ENCODE results near the gene P2RX5.

Gene P2RX5

DNA sequence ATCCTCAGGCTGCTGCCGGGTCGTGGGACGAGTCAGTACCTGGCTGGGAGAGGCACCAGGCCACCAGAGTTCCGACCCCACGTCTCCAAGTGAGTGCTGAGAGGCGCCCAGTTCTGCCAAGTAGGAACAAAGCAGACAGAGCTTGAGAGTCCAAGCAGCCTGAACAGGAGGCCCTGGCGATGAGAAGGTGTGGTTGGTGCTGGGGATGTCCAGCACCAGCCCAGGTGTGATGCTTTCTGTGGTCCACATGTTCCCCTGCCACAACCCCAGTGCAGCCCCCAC, 38.4 kb downstream of the P2RX5 start:
- no peak for DNase-seq (ENCODE audit: low spot score)

DNA sequence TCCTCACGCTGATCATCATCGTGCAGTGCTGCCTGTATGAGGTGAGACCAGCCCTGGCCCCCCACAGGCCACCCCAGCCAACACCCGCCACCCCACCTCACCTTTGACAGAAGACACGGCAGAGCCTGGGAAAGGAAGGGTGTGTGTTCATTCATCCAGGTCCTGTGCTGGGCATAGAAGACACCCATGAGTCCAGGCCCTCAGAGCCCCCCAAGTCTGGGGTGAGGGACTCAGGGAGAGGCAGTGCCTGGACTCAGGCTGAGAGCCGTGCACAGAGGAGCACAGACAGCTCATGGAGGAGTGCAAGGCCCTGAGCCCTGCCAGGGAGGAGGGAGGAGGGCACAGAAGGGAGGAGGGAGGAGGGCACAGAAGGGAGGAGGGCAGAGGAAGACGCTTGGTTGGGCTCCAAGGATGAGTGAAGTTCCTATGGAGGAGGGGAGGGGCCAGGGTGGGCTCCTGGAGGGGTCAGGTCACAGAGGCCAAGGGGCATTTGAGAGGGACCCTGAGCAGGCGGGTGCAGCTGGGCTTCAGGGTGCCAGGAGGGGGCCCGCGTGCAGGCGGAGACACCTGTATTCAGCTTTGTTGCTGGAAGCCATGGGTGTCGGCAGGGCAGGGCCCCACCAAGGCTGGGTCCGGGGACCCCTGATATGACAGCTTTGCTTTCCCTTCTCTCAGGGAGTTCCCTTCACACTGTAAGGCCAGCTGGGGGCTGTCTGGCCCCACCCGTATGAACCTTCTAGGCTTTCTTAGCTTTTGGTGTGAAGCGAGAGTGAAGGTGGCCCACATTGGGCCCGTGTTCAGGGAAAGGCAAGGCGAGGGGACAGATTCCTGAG, 39.0 kb downstream of the P2RX5 start:
- no peak for DNase-seq (ENCODE audit: low spot score)

DNA sequence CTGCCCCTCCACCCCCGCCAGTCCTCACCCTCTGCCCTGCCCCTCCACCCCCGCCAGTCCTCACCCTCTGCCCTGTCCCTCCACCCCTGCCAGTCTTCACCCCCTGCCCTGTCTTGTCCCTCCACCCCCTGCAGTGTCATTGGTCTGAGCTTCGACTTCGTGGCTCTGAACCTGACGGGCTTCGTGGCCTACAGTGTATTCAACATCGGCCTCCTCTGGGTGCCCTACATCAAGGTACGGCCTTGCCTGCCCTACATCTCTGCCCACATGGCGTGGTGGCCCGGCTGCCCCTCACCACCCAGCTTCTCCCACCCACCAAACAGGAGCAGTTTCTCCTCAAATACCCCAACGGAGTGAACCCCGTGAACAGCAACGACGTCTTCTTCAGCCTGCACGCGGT, 39.6 kb downstream of the P2RX5 start:
- no peak for DNase-seq (ENCODE audit: low spot score)

DNA sequence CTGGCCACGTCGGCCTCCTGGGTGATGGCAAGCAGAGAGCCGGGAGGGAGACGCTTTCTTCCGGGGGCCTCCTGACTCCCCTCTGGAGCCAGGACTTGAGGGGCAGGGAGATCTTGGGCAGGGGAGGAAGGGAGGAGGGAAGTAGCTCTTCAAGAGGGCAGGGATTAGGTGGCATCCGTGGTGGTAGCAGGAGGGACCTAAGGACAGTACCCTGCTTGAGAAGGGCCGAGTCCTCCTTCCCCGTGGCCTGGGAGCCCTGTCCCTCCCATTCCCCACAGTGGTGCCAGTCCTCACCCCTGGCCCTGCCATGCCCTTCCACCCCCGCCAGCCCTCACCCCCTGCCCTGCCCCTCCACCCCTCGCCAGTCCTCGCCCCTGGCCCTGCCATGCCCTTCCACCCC, 40.2 kb downstream of the P2RX5 start:
- DNase-seq (ENCODE audit: low spot score), result no peak

DNA sequence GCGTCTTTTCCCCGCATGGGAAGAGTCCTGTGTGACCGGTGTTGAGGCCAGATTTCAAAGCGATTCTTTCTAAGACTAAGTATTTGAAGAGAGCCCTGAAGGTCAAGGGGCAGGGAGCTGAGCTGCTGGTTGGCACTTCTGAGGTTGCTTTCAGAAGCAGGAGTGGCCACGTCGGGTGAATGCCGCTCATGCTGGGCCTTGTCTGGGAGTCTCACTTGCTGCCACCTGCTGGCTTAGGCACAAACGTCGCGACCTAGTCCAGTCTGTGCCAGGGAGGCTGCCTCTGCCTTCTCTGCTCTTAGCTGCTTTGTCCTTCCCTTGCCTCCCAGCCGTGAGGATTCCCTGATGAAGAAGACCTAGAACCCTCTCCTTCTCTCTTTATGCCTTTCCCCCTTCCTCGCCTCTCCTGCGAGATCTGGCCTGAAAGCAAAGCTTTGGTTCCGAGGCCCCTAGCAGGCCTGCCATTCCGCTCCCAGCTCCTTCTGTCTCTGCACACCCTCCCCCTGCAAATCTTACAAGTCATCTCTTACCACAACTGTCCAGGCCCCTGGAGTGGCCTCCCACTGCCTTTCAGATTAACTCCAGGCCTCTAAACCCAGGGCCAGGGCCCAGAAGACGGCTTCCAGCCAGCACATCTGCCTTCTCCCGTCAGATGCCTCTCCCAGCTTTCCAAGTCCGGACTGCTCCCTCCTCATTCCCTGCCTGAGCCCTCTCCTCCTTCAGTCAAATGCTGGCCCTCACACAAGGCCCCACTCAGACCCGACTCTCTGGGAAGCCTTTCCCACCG, 48.0 kb downstream of the P2RX5 start:
- DNase-seq (ENCODE audit: low spot score), result no peak

DNA sequence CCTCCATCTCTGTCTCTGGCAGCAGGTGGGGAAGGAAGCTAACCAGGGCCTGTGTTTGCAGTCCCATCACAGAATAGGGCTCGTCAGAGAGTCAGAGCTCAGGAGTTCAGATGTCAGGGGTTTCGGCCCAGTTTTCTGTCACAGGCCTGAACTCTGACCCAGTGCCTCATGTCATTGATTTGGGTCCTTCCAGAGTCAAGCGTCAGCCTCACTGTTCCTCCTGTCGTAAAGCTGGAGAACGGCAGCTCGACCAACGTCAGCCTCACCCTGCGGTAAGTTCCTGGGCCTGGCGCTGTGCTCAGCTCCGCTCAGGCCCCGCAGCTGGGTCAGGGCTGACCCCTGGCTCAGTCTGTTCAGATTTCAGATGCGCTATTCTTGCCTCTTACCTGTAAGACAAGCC, 48.7 kb downstream of the P2RX5 start:
- no peak for DNase-seq (ENCODE audit: low spot score)

DNA sequence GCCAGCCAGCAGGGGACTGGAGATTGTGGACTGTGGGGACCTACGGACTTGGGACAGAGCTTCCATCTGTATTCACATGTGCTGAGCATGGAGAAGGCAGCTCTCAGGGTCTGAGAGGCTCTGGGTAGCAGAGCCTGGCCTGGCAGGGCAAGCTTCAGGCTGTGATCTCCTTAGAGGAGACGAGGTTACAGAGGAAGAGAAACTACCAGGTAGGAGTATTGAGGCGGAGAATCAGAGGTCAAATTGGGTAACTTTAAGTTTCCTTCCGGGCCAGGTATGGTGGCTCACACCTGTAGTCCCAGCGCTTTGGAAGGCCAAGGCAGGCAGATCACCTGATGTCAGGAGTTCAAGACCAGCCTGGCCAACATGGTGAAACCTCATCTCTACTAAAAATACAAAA, 50.6 kb downstream of the P2RX5 start:
- no peak for DNase-seq (ENCODE audit: low spot score)

DNA sequence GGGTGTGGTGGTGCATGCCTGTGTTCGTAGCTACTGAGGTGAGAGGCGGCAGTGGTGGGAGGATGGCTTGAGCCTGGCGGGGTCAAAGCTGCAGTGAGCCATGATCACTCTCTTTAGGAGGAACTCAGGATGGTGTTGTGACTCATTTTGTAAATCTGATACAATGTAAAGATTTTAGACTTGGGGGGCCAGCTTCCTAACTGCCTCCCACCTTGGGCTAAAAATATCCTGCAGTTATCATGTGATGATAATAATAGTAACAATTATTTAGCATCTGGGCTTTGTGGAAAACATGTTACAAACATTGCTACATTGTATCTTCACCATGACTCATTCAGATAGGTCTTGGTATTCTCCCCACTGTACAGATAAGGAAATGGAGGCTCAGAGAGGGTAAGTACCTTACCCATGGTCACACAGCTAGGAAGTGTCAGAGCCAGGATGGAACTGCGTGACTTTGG, 52.0 kb downstream of the P2RX5 start:
- DNase-seq (ENCODE audit: low spot score), result no peak

DNA sequence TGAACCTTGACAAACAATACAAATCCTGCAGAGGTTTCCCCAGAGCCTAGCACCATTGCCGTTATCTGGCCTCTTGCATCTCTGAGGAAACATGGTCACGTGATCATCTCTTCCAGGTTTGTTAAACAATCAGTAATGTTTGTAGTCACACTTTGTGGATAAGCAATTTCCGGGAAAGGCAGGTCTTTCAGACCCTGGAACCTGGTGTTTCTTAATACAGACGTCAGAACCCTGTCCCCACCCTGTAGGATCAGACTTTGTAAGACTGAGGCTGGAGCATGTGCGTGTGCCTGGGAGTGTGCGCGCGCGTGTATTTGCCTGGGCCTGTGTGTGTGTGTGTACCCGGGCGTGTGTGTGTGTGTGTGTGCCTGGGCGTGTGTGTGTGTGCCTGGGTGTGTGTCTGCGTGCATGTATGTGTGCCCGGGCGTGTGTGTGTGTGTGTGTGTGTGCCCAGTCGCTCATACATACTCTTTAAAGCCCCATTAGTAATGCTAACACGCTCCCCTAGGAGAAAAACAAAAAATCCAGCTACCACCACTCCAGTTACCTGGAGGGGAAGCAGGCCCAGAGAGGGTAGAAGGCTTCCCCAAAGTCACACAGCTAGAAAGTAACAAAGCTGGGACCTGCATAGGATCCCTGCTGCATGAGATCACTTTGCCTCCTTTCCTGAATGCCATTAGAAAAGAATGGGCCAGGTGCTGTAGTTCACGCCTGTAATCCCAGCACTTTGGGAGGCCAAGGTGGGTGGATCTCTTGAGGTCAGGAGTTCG, 54.1 kb downstream of the P2RX5 start:
- no peak for DNase-seq (ENCODE audit: low spot score)

DNA sequence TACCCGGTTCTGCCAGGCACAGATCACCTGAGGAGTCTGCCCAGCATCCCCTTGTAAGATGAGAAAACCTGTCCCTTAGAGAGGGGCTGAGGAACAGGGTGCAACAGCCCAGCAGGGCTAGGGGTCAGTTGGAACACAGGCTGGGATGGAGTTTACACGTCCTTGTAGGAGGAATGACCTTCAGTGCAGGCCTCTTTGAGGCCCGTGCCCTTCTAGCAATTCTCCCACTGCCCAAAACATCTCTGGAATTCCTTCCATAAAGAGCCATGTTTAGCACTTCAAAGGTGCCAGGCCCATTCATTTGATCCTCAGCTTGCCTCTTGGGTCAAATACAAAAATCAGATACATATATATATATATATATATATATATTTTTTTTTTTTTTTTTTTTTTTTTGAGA, 54.9 kb downstream of the P2RX5 start:
- no peak for DNase-seq (ENCODE audit: low spot score)

DNA sequence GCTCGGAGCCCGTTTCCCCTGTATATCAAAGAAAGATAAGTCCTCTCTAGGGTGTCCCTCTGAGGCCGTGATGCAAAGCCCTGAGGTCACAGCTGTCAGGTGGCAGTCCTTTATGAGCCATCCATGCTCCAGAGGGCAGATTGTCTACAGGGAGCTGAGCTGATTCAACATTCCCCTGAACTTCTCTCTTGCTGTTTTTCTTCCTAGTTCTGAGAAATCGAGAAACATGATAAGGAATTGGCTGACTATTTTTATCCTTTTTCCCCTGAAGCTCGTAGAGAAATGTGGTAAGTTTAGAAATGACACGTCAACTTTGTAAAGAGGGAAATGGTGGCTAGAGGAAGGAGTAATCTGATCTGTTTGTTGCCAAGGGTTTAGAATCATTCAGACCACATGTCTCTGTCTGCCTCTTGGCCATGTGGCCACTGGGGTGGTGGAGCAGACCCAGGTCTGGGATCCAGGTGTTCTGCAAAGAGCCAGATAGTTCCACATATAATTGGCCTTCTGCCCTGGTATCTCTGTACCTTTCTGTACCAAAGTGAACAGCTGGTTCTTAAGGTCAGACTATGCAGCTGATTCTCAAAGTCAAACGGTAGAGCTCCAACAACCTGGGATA, 55.9 kb downstream of the P2RX5 start:
- no peak for DNase-seq (ENCODE audit: low spot score)

DNA sequence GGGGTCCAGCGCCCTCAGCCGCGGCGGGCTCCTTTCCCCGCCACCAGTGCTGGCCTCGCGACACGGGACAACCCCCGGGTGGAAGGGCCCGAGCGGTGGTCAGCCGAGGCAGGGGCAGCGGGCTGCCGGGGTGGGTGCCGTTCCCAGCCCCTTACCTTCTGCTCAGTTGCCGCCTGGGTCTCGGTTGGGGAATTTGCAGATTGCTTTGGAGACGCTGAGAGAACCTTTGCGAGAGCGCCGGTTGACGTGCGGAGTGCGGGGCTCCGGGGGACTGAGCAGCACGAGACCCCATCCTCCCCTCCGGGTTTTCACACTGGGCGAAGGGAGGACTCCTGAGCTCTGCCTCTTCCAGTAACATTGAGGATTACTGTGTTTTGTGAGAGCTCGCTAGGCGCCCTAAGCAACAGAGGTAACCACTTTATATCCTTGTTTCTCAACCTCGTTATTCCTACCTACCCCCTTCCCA, 59.0 kb downstream of the P2RX5 start:
- DNase-seq (ENCODE audit: low spot score), result no peak

DNA sequence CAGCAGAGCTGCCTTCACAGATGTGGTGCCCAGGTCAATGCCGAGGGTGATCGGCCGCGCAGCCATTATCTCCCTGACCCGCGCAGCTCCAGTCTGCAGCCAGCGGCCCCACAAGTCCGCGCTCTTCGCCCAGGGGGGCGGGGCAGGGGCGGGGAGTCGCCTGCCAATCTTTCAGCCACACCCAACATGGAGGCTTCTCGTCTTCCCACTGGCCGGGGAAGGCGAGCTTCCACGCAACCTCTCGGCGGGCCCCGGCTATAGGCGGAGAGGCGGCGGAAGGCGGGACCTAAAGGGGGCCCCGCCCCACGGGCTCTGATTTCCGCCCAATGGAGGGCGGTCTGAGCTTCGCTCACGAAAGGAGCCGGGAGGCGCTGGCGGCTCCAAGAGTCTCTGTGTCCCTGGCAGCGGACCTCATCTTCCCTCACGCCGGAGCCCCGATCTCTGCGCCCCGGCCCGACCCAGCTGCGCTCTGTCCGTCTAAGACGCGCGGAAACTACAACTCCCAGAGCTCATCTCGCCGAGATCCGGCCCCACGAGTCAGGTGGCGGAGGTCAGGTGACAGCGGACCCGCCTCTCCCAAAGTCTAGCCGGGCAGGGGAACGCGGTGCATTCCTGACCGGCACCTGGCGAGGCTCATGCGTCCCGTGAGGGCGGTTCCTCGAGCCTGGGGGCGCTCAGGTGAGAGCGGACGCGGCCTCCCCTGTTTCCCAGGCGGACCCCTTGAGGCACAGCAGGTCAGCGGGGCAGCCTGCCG, 59.6 kb downstream of the P2RX5 start, which contains the start of the genes CTNS and SHPK:
Gene CTNS, plus strand, starts transcription at position 607 of the 754 bp plus-strand sequence. CDS start 3,447 bp downstream, outside the sequence.
Gene SHPK, minus strand, starts transcription at position 97 of the 754 bp plus-strand sequence. Its CDS starts 31 bp downstream, at position 66.
- DNase-seq (ENCODE audit: low spot score), result peak; percentile 96

DNA sequence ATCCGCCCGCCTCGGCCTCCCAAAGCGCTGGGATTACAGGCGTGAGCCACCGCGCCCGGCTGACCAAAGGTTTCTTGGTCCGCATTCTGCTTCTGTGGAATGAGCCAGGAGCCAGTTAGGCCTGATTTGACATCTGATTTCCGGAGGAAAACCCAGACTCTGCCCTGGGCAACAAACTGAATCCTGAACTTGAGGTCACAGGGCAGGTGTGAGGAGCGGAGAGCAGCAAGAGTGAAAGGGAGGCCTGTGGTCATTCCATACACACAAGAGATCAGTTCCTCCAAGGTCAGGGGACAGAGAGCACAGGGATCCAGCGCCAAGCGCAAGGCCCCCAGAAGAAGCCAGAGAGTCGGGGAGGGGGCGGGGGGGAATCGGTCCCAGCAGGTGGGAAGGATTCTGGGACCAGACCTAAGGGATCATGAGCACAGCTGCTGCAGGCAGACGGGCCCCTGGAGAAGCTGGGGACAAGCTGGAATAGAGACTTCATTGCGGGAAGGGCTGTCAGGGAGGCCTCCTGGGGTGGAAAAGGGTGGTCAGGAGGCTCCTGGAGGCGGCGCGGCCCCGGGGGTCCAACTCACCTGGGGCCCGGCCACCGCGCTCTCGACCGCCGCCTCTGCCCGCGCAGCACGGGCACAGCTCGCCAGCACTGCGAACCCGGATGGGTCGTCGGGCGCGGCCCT, 60.3 kb downstream of the P2RX5 start:
- DNase-seq (ENCODE audit: low spot score), result no peak

DNA sequence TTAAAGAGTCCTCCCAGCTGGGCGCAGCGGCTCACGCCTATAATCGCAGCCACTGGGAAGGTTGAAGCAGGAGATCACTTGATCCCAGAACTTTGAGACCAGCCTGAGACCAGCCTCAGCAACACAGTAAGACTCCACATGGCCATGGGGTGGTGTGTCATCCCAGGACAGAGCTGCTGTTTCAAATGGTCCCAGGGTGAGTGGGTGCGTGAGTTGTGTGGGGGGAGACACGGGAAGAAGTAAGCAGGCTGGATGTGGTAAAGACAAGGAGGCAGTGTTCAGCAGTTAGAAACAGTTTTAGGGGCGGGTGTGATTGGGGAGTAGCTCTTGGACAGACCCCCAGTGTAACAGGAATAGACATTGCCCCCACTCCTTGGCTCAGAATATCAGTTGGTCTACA, 63.7 kb downstream of the P2RX5 start:
- DNase-seq (ENCODE audit: low spot score), result no peak

DNA sequence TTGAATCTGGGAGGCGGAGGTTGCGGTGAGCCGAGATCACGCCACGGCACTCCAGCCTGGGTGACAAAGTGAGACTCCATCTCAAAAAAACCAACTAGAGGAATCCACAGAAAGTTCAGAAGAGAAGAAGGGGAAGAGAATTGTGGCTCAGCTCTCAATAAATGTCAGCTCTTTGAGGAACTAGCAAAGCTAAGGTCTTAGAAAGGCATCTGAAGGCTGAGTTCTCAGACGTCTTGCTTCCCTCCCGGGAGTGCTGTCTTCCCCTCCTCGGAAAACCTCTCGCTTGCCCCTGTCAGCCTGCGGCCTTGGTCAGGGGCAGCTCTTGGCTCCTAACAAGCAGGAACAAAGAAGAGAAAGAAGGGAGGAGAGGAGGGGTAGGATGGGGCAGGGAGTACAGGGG, 65.2 kb downstream of the P2RX5 start:
- DNase-seq (ENCODE audit: low spot score), result no peak

DNA sequence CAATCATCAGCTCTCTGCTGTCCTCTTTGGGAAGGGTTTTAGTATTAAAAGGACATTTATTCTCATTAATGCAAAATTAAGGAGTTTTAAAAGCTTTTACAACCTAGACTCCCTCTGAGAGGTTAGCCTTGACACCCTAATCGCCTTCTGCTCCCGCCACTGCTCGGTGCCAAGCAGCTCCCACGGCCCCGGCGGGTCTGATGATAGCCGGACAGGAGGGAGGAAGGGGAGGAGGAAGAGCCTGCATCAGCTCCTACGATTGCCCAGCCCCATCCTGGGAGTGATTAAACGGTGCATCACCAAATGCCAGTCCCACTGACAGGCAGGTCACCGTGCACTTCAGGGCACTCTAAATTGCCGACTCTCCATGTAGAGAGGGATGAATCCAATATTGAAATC, 68.2 kb downstream of the P2RX5 start:
- no peak for DNase-seq (ENCODE audit: low spot score)

DNA sequence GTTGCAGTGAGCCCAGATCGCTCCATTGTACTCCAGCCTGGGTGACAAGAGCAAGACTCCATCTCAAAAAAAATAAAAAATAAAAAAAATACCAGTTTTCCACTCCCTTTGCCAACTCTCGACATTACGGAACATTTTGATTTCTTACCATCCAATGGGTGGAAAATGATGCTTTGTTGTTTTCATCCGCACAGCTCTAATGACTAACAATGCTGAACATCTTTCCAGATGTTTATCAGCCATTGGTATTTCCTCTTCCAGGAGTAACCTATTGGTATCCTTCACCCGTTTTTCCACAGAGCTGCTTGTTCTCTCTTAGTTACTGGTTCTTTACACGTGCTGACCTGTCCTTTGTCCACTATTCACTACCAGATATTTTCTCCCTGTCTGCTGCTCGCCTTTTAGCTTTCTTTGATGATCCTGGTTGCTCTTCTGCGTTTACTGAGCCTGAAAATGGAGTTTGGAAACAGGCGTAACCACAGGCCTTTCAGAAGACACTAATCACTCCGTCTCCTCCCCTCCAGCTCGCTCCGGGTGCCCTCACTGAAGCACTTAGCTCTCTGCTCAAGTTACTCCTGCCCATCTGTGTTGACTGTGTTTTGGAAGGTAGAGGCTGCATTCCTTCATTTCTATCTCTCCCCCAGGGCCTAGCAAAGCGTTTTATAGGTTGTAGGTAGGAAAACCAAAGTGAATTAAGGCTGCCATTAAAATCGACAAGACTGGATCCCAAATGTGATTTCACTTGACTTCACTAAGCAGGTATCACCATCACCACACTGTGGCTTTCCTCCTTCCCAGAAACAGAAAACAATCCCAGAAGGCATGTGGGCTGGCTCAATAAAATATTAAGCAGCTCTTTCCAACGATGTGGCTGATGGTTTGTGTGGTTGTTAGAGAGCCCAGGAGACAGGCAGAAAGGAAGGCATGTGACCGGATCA, 68.9 kb downstream of the P2RX5 start:
- DNase-seq (ENCODE audit: low spot score), result no peak

Measured in left forelimb (tissue), 1 donor.